Stimulated activated CD8-positive, alpha-beta memory T cell treated with anti-CD3 and anti-CD28 coated beads, Interleukin-12 subunit alpha, Interleukin-12 subunit beta, amount 100 ng/mL, for 4 hours (primary cell): ENCODE measurements around the gene TPX2.

ENCODE experiments used
- DNase-seq: peaks from one replicate; pipeline ENCODE4 v3.0.0-alpha.2; 2020; ENCODE audit warnings: low read depth

The TPX2 gene

GRCh38 chr20:31760519-31761240, 21.6 kb downstream of the TPX2 start:
- DNase-seq, result no peak

GRCh38 chr20:31764641-31765305, 25.7 kb downstream of the TPX2 start:
- DNase-seq, result no peak

- no peak for DNase-seq
Measured at GRCh38 chr20:31767805-31768204, 28.7 kb downstream of the TPX2 start.

DNA sequence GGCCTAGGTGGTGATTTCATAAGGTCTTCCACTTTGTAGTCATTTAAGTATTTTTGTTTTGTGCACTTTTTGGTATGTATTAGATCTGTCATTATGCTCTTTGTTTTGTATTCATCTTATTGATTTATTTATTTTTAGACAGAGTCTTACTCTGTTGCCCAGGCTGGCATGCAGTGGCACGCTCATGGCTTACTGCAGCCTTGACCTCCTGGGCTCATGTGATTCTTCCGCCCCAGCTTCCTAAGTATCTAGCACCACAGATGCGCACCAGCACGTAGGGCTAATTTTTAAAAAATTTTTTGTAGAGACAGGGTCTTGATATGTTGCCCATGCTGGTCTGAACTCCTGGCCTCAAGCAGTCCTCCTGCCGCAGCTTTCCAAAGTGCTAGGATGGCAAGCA, 30.6 kb downstream of the TPX2 start:
- DNase-seq, result no peak

DNA sequence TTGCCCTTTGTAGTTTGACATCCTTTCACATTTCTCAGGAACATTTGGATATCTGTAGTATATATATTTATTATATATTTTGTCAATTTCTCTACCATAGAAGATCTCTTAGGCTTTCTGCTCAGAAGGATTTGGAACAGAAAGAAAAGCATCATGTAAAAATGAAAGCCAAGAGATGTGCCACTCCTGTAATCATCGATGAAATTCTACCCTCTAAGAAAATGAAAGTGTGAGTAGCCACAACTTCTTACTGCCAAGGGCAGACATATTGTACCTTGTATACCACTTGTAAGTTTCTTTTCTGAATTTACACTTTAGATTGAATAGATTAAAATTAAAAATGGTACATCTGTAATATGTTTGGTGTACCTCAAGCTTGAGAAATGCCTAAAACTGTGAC, 31.2 kb downstream of the TPX2 start:
- no peak for DNase-seq

DNA sequence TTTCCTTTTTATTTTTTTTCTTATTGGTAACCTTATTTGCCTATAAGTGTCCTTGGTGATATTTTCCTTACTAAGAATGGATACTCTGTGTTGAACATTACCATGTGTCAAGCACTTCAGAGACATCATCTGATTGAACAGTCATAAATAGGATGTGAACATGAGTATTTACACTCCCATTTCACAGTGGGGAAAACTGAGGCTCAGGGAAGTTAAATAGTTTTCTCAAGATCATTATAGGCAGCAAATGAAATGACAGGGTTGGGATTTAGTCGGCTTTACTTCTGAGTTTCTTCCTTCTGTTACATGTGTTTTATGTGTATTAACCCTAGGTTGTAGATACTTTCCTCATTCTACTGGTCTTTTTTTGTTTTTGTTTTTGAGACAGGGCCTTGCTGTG, 35.3 kb downstream of the TPX2 start:
- no peak for DNase-seq

DNA sequence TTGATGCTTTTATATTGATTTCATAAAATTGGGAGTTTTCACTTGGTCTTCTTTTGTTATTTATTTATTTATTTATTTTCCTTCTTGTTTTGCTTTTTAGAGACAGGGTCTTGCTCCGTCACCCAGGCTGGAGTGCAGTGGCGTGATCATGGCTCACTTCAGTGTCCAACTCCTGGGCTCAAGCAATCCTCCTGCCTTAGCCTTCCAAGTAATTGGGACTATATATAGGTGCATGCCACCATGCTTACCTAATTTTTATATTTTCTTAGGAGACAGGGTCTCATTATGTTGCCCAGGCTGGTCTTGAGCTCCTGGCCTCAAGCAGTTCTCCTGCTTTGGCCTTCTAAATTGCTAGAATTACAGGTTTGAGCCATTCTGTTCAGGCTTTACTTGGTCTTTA, 41.7 kb downstream of the TPX2 start:
- no peak for DNase-seq

- no peak for DNase-seq
Measured at GRCh38 chr20:31781945-31782344, 42.9 kb downstream of the TPX2 start.

- no peak for DNase-seq
Measured at GRCh38 chr20:31784354-31785044, 45.4 kb downstream of the TPX2 start.

DNA sequence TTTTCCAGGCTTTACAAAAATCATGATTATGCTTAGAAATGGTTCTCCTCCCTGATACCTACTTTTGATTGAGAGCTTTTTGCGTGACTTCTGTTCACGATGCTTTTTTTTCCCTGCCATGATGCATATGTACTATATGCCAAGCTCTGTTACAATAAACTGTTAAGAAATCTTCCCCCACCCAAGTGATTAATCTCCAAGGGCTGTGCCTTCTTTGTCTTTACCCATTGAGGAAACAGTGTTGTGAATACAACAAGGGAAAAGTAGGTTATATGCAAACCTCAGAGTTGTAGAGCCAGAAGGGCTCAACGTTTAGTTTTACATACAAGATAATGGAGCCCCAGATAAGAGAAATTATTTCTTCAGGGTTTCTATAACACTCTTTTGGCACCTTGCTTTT, 46.0 kb downstream of the TPX2 start:
- DNase-seq, result no peak

DNA sequence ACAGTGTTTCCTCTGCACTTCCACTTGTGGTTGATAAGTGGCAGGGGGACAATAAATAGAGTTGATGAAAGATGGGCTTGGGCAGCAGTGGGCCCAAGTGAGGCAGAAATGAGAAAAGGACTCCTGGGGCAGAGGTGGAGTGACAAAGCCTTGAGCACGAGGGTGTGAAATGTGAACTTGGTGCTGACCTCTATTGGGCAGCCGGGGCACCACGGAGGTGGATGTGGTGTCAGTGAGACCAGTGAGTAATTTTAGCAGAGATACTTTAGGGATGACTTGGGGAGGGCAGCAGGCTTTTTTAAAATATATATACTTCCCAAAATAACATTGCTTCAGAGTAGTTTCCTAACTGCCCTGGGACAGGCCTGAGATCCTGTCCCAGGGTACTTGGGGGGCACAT, 49.5 kb downstream of the TPX2 start:
- no peak for DNase-seq

GRCh38 chr20:31790401-31790800, 51.3 kb downstream of the TPX2 start:
- DNase-seq, result no peak

- no peak for DNase-seq
Measured at GRCh38 chr20:31797364-31797763, 58.3 kb downstream of the TPX2 start.

DNA sequence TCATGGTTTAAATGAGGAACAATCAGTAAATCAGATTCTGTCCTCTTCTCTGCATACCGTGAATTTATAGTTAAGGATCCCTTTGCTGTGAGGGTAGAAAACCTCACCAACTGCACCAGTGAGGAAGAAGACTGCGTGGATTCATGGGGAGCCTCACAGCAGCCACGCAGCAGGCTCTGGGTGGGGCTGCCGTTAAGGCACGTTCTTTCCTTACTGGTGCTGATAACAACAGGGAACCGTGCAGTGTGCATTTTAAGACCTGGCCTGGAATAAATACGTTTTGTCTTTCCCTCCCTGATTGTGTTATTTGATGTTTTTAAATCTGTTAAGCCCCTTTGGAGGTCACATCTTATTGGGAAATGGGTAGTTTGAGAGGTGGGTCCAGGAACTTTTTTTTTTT, 62.4 kb downstream of the TPX2 start:
- DNase-seq, result no peak

DNA sequence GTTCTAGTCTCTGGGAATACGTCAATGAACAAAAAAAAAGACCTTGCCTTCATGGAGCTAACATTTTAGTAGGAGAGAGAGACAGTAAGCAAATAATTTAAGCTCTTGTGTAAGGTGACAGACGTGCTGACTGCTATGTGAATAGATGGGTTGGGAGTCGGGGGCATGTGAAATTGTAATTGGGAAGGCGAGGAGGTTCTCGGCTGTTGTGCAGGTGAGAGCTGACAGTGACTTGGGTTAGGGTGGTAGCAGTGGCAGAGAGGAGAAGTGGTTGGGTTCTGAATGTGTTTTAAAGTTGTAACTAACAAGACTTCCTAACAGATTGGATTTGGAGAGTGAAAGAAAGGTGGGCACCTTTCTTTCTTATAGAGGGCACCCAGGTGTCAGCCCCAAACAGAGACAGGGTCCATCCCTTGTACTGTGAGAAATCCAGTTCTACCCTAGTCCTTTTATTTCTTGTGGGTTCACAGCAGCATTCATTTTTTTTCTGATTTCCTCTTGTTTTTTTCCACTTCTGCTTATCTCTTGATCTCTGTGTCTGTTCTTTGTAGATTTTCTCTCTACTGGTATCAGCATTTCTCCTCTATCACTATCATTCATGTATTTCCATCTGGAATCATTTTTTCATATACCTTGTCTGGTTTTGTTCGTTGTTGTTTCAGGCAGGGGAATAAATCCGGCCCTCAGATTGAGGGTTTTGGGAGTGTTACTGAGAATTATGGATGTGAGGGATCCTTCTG, 64.6 kb downstream of the TPX2 start:
- no peak for DNase-seq

GRCh38 chr20:31806564-31807355, 67.7 kb downstream of the TPX2 start:
- DNase-seq, result no peak

DNA sequence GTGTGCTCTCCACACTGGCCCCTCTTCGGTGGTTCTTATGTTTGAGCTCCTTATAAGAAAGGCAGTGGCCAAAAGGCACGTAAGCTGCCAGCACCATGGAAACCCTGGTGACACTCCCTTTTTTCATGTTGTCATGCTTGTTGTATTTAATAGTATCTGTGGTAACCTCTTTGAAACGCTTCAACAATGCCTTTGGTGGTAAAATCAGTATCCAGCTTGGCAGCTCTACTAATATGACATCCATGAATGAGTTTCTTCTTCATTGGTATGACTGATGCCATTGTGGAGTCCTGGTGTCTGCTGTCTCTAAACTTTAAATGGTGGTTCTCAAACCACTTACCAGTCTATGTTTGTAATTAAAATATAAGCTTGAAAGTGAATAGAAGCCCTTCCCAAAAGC, 69.4 kb downstream of the TPX2 start:
- DNase-seq, result no peak

- DNase-seq, result no peak
Measured at GRCh38 chr20:31809661-31810060, 70.6 kb downstream of the TPX2 start.

DNA sequence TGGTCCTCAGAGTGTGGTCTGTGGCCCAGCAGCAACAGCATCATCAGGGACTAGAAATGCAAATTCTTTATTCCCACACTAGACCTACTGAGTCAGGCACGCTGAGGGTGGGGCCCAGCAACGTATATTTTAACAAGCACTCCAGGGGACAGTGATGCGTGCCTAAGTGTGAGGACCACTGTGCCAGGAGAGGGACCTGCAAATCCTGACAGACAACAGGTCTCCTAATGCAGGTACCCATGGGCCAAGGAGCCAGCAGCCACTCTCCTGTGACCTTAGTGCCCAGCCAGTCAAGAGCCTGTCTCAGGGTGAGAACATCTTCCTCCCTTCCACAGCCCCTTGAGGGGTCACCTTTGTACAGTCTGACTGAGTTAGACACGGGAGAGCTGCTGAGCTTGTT, 72.1 kb downstream of the TPX2 start:
- no peak for DNase-seq

- no peak for DNase-seq
Measured at GRCh38 chr20:31811796-31812728, 73.0 kb downstream of the TPX2 start.

- no peak for DNase-seq
Measured at GRCh38 chr20:31813611-31814010, 74.5 kb downstream of the TPX2 start.
